SK-N-SH treated with all-trans-retinoic acid at 6 μM for 48 hours (cell line): Measurements from ENCODE around the gene SIK3.
A peak's percentile ranks its signal among the peaks of the same experiment; 100 is the strongest.

Source experiments
- ATAC-seq: fragments of 200-7000 bp; cut with Tn5 transposase; 3 replicates; pipeline ENCODE4 v1.9.1; 2020; ENCODE audit warnings: mild to moderate bottlenecking, moderate library complexity
- BACH2 ChIP-seq: fragments of 250-450 bp; sonication (Bioruptor Pico); IDR thresholded peaks from 2 replicates; pipeline ENCODE4 v1.9.0; 2021; ENCODE audit warnings: mild to moderate bottlenecking, borderline replicate concordance
- CREB5 ChIP-seq: fragments of 250-450 bp; sonication (Bioruptor Pico); IDR thresholded peaks from 2 replicates; pipeline ENCODE4 v1.5.1; 2020; ENCODE audit warnings: low read depth, mild to moderate bottlenecking, moderate library complexity
- CSDC2 ChIP-seq: fragments of 250-450 bp; sonication (Bioruptor Pico); IDR thresholded peaks from 2 replicates; pipeline ENCODE4 v1.5.0; 2020; ENCODE audit warnings: mild to moderate bottlenecking, moderate library complexity
- CSRNP3 ChIP-seq: fragments of 250-450 bp; sonication (Bioruptor Pico); IDR thresholded peaks from 2 replicates; pipeline ENCODE4 v1.5.1; 2021; ENCODE audit warnings: mild to moderate bottlenecking, moderate library complexity
- ESRRG ChIP-seq: fragments of 250-450 bp; sonication (Bioruptor Pico); IDR thresholded peaks from 2 replicates; pipeline ENCODE4 v1.6.1; 2021; ENCODE audit warnings: mild to moderate bottlenecking
- GLIS3 ChIP-seq: fragments of 250-450 bp; sonication (Bioruptor Pico); IDR thresholded peaks from 2 replicates; pipeline ENCODE4 v1.5.0; 2020; ENCODE audit warnings: mild to moderate bottlenecking, moderate library complexity
- ISL1 ChIP-seq: fragments of 250-450 bp; sonication (Bioruptor Pico); IDR thresholded peaks from 2 replicates; pipeline ENCODE4 v2.1.2; 2022; ENCODE audit warnings: mild to moderate bottlenecking, moderate library complexity
- OSR1 ChIP-seq: fragments of 250-450 bp; sonication (Bioruptor Pico); IDR thresholded peaks from 2 replicates; pipeline ENCODE4 v1.8.0; 2022; ENCODE audit warnings: moderate library complexity, mild to moderate bottlenecking, inconsistent platforms
- PATZ1 ChIP-seq: fragments of 250-450 bp; sonication (Bioruptor Pico); IDR thresholded peaks from 2 replicates; pipeline ENCODE4 v1.8.0; 2020; ENCODE audit warnings: mild to moderate bottlenecking, moderate library complexity, borderline replicate concordance
- POU6F1 ChIP-seq: fragments of 250-450 bp; sonication (Bioruptor Pico); IDR thresholded peaks from 2 replicates; pipeline ENCODE4 v1.8.0; 2021; ENCODE audit warnings: low read depth, mild to moderate bottlenecking, moderate library complexity, borderline replicate concordance
- RARB ChIP-seq: fragments of 250-450 bp; sonication (Bioruptor Pico); IDR thresholded peaks from 2 replicates; pipeline ENCODE4 v1.8.0; 2021; ENCODE audit warnings: mild to moderate bottlenecking, moderate library complexity
- TCF4 ChIP-seq: fragments of 250-450 bp; sonication (Bioruptor Pico); IDR thresholded peaks from 2 replicates; pipeline ENCODE4 v1.8.0; 2021; ENCODE audit warnings: mild to moderate bottlenecking, moderate library complexity, borderline replicate concordance
- TOX ChIP-seq: fragments of 250-450 bp; sonication (Bioruptor Pico); IDR thresholded peaks from 2 replicates; pipeline ENCODE4 v1.8.0; 2021; ENCODE audit warnings: mild to moderate bottlenecking, moderate library complexity, borderline replicate concordance
- TSHZ2 ChIP-seq: fragments of 250-450 bp; sonication (Bioruptor Pico); IDR thresholded peaks from 2 replicates; pipeline ENCODE4 v1.5.0; 2020; ENCODE audit warnings: mild to moderate bottlenecking, moderate library complexity
- ZFP3 ChIP-seq: fragments of 250-450 bp; sonication (Bioruptor Pico); IDR thresholded peaks from 2 replicates; pipeline ENCODE4 v1.5.0; 2020; ENCODE audit warnings: mild to moderate bottlenecking, moderate library complexity
- ZFP30 ChIP-seq: fragments of 450-650 bp; formaldehyde crosslinking; IDR thresholded peaks from 2 replicates; pipeline ENCODE4 v1.5.0; 2022; ENCODE audit warnings: mild to moderate bottlenecking, moderate library complexity
- ZNF565 ChIP-seq: fragments of 450-650 bp; formaldehyde crosslinking; conservative IDR thresholded peaks from 2 replicates; pipeline ENCODE4 v1.5.0; 2020; ENCODE audit warnings: low read depth, mild to moderate bottlenecking, moderate library complexity
- ZNF70 ChIP-seq: fragments of 450-650 bp; formaldehyde crosslinking; IDR thresholded peaks from 2 replicates; pipeline ENCODE4 v1.5.0; 2020; ENCODE audit warnings: mild to moderate bottlenecking, moderate library complexity

The SIK3 gene

GRCh38 chr11:117096201-117096991, 1.8 kb downstream of the SIK3 start:
- TF ChIP-seq ZFP3 (CRISPR knock-in tag) (no peak), POU6F1 (no peak), TCF4 (CRISPR knock-in tag) (no peak)
- ATAC-seq, result no peak

GRCh38 chr11:117095284-117096161, 2.7 kb downstream of the SIK3 start:
- ATAC-seq, result no peak
- TF ChIP-seq BACH2 (CRISPR knock-in tag), result no peak
- TF ChIP-seq ZFP30 (CRISPR knock-in tag), result no peak
- no peak for TF ChIP-seq GLIS3 (CRISPR knock-in tag)

- TF ChIP-seq TSHZ2, result no peak
- TF ChIP-seq GLIS3 (CRISPR knock-in tag), result no peak
- TF ChIP-seq TCF4 (CRISPR knock-in tag), result no peak
- TF ChIP-seq ISL1 (CRISPR knock-in tag), result no peak
- TF ChIP-seq PATZ1 (CRISPR knock-in tag), result no peak
- no peak for TF ChIP-seq ZNF565 (CRISPR knock-in tag)
- no peak for TF ChIP-seq ZFP30 (CRISPR knock-in tag)
- no peak for TF ChIP-seq OSR1 (CRISPR knock-in tag)
- no peak for TF ChIP-seq CSRNP3 (CRISPR knock-in tag)
- TF ChIP-seq RARB (CRISPR knock-in tag), result no peak
- TF ChIP-seq CREB5 (CRISPR knock-in tag), result no peak
- no peak for TF ChIP-seq ZNF70
- TF ChIP-seq TOX (CRISPR knock-in tag), result no peak
- TF ChIP-seq ESRRG (CRISPR knock-in tag), result no peak
- TF ChIP-seq POU6F1, result no peak
- TF ChIP-seq CSDC2, result no peak
- TF ChIP-seq, all 23 proteins: peak for 0
- ATAC-seq, result peak; percentile 27
Measured at GRCh38 chr11:117094776-117095175, 3.5 kb downstream of the SIK3 start.
